RWPE2 (cell line): ENCODE results near the gene EPYC.

Experiments
- ATAC-seq: fragments of 200-7000 bp; cut with Tn5 transposase; 3 replicates; pipeline ENCODE4 v1.9.1; 2021; ENCODE audit warnings: low read depth
- DNase-seq: peaks from one replicate; pipeline ENCODE4 v3.0.0-alpha.2; 2020; ENCODE audit warnings: low spot score
- H3K27ac ChIP-seq: fragments of 450-650 bp; 2 replicates; pipeline ENCODE4 v1.5.1; 2017; ENCODE audit warnings: mild to moderate bottlenecking; ENCODE audit not compliant: poor library complexity, severe bottlenecking
- H3K27me3 ChIP-seq: fragments of 250-450 bp; sonication (Bioruptor Pico); 2 replicates; pipeline ENCODE4 v1.5.1; 2021; ENCODE audit warnings: mild to moderate bottlenecking, moderate library complexity; ENCODE audit not compliant: insufficient read depth, poor library complexity, severe bottlenecking
- H3K36me3 ChIP-seq: fragments of 250-450 bp; sonication (Bioruptor Pico); 2 replicates; pipeline ENCODE4 v1.5.1; 2020; ENCODE audit warnings: low read depth, mild to moderate bottlenecking, moderate library complexity
- H3K4me1 ChIP-seq: fragments of 250-450 bp; sonication (Bioruptor Pico); 2 replicates; pipeline ENCODE4 v1.5.1; 2021; ENCODE audit warnings: mild to moderate bottlenecking, moderate library complexity; ENCODE audit not compliant: insufficient read depth, poor library complexity, severe bottlenecking
- H3K4me3 ChIP-seq: fragments of 250-450 bp; sonication (Bioruptor Pico); 2 replicates; pipeline ENCODE4 v1.5.1; 2021; ENCODE audit warnings: mild to moderate bottlenecking, moderate library complexity; ENCODE audit not compliant: severe bottlenecking
- H3K9me3 ChIP-seq: fragments of 250-450 bp; sonication (Bioruptor Pico); 2 replicates; pipeline ENCODE4 v1.5.1; 2021; ENCODE audit warnings: mild to moderate bottlenecking, moderate library complexity; ENCODE audit not compliant: severe bottlenecking
- TF ChIP-seq, protein P1 (sequence below): fragments of 450-650 bp; IDR thresholded peaks from one replicate; pipeline ENCODE4 v1.5.1; 2017; ENCODE audit warnings: mild to moderate bottlenecking, moderate library complexity; ENCODE audit not compliant: poor library complexity, severe bottlenecking

The EPYC gene

DNA sequence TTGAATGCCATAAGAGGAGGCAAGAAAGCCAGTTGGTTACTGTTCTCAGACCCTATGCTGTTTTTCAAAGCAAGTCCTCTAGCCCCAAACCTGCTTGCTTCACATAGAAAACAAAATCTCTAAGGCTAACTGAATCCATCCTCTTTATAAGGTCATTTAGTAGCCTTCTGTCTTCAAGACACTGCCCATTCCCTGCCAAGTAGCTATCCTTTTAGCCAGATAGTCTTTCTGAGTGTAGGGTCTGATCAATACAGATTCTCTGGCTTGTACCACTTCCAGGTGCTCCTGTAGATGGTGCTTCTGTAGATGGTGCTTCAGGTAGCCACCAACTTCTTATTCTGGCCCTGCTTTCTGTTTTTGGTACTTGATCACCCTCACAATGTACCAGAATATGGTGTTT lies 33.9 kb downstream of the EPYC start:
- Histone ChIP-seq H3K27ac (no peak overlapping the region), H3K9me3 (no peaks in the 10 kb centered on the region), H3K4me1 (peaks cover 4% of the 10 kb centered on the region), H3K4me3 (no peak overlapping the region), H3K27me3 (no peaks in the 10 kb centered on the region), H3K36me3 (no peaks in the 10 kb centered on the region)
- ATAC-seq = no peak
- TF ChIP-seq, protein P1, sequence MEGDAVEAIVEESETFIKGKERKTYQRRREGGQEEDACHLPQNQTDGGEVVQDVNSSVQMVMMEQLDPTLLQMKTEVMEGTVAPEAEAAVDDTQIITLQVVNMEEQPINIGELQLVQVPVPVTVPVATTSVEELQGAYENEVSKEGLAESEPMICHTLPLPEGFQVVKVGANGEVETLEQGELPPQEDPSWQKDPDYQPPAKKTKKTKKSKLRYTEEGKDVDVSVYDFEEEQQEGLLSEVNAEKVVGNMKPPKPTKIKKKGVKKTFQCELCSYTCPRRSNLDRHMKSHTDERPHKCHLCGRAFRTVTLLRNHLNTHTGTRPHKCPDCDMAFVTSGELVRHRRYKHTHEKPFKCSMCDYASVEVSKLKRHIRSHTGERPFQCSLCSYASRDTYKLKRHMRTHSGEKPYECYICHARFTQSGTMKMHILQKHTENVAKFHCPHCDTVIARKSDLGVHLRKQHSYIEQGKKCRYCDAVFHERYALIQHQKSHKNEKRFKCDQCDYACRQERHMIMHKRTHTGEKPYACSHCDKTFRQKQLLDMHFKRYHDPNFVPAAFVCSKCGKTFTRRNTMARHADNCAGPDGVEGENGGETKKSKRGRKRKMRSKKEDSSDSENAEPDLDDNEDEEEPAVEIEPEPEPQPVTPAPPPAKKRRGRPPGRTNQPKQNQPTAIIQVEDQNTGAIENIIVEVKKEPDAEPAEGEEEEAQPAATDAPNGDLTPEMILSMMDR = no peak
- DNase-seq = no peak

DNA sequence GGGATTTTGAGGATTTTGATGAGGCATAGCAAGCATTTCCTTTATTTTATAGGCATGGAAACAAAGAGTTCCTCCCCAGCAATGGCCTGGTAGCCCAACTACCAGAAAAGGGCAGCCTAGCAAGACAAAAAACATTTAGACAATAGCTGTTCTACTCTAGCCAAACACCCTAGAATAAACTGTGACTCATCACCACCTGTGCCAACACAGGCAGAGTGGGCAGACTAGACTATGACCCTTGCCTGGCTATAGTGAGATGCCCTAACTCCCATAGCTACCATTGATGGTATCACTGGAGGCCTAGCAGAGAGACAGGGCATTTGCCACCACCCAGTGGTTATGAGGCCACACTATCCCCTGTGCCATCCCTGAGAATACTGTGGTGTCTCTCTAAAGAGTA lies 34.3 kb downstream of the EPYC start:
- TF ChIP-seq, protein P1 = no peak
- H3K9me3 ChIP-seq = no peaks in the 10 kb centered on the region
- H3K36me3 ChIP-seq = no peaks in the 10 kb centered on the region
- ATAC-seq (peak; percentile 42; the same call in 1 of the 3 replicates), DNase-seq (no peak)
- H3K4me1 ChIP-seq = peaks cover 4% of the 10 kb centered on the region
- H3K27me3 ChIP-seq = no peaks in the 10 kb centered on the region
- no peak overlapping the region for H3K27ac ChIP-seq
- no peak overlapping the region for H3K4me3 ChIP-seq

DNA sequence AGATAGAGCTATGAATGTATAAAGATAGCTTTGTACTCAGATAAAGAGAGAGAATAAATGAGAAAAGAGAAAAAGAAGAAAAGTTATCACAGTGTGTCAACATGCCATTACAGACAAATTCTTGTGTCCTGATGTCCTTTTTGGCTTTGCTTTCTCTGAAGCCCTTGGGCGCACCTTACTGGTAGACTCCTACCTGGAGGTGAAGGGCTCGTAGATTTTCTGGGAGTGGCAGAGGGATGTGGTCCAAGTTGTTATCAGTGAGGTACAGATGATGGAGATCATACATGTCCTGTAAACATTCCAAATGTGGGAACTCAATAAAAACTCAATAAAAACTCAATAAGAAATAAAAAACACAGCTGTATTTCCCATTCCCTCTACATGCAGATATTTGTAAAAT lies 34.9 kb downstream of the EPYC start:
- TF ChIP-seq, protein P1 = no peak
- H3K27me3 ChIP-seq = no peaks in the 10 kb centered on the region
- DNase-seq (no peak), ATAC-seq (no peak)
- H3K4me3 ChIP-seq = no peak overlapping the region
- H3K27ac ChIP-seq = no peak overlapping the region
- H3K36me3 ChIP-seq = no peaks in the 10 kb centered on the region
- peaks cover 4% of the 10 kb centered on the region for H3K4me1 ChIP-seq
- no peaks in the 10 kb centered on the region for H3K9me3 ChIP-seq

DNA sequence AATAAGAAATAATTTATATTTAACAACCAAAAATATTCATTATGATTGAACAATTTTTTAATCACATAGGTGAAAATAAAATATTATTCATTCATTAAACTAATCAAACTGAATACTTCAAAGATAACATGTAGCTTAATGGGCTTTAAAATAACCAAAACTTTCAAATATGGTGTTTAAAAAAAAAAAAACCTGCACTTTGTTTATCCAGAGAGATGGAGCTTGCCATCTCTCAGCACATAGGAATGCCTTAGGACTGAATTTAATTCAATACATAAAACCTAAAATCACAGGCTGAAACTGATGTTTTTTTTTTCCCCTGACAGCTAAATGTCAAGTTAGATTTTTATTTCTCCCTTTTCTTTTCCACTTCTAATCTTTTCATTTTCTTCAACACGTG lies 35.4 kb downstream of the EPYC start:
- ATAC-seq (no peak), DNase-seq (no peak)
- Histone ChIP-seq H3K36me3 (no peaks in the 10 kb centered on the region), H3K4me3 (no peak overlapping the region), H3K27me3 (no peaks in the 10 kb centered on the region), H3K27ac (no peak overlapping the region), H3K9me3 (no peaks in the 10 kb centered on the region), H3K4me1 (peaks cover 4% of the 10 kb centered on the region)
- TF ChIP-seq, protein P1 = no peak

DNA sequence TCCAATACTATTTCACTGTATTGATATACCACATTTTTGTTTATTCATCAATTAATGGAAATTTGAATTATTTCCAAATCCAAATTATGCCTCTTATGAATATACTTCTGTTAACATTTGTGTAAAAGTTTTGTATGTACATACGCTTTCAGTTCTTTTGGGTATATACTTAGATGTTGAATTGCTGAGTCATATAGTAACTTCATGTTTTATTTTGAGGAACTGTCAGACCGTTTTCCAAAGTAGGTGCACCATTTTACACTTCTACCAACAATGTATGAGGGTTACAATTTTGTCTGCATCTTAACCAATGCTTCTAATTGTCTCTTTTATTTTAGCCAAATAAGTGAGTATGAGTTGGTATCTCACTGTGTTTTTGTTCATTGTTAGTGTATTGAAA lies 39.6 kb downstream of the EPYC start:
- TF ChIP-seq, protein P1 = no peak
- DNase-seq (no peak), ATAC-seq (no peak)
- no peaks in the 10 kb centered on the region for H3K4me1 ChIP-seq
- H3K4me3 ChIP-seq = no peak overlapping the region
- no peaks in the 10 kb centered on the region for H3K9me3 ChIP-seq
- H3K27me3 ChIP-seq = no peaks in the 10 kb centered on the region
- no peak overlapping the region for H3K27ac ChIP-seq
- H3K36me3 ChIP-seq = no peaks in the 10 kb centered on the region
